A549 (cell line): ENCODE results near the gene TOGARAM2. TPM values are rescaled to one million over a fixed set of nuclear protein-coding genes. Genes with fewer than 3 reads are reported as not detected.

ENCODE experiments used
- ATAC-seq, 2 experiments: fragments of 200-7000 bp in 1 of 2; fragments of >200 bp in 1 of 2; cut with Nextera tagmentation in 1 of 2; cut with Tn5 transposase in 1 of 2; 3 replicates each; pipeline versions ENCODE4 v1.8.0 to v1.9.1; 2018 to 2020; ENCODE audit warnings: mild to moderate bottlenecking in 1 of 2, moderate library complexity in 1 of 2
- CTCF ChIA-PET: fragments of 300-600 bp; sonication (Branson Sonifier 250); formaldehyde crosslinking; extraction: SDS; loops from one replicate; lab custom pipeline; 2021; ENCODE audit warnings: antibody characterized with exemption, inconsistent platforms; lab: Yijun Ruan, JAX
- POLR2A ChIA-PET: fragments of 350-600 bp; formaldehyde crosslinking; extraction: SDS; loops from one replicate; lab custom pipeline; 2021; ENCODE audit warnings: antibody characterized with exemption, inconsistent platforms; lab: Yijun Ruan, JAX
- DNase-seq, 2 experiments: peaks; one replicate each; pipeline versions ENCODE4 v3.0.0 to v3.0.0-alpha.2; 2011 to 2016; ENCODE audit warnings: low read depth in 1 of 2, low spot score in 1 of 2
- FAIRE-seq: peaks from 2 replicates; lab custom pipeline; 2011; peaks lifted over from hg19 to GRCh38; lab: Jason Lieb, UNC
- H3K27ac ChIP-seq, 2 experiments: fragments of >200 bp; sonication (Bioruptor Twin); formaldehyde crosslinking; 3 replicates each; pipeline ENCODE4 v1.5.1; 2016 to 2017
- H3K4me1 ChIP-seq: fragments of >200 bp; sonication (Bioruptor Twin); formaldehyde crosslinking; 3 replicates; pipeline ENCODE4 v1.6.1; 2016
- H3K4me2 ChIP-seq: fragments of >200 bp; sonication (Bioruptor Twin); formaldehyde crosslinking; 3 replicates; pipeline ENCODE4 v1.6.1; 2016
- H3K4me3 ChIP-seq: fragments of >200 bp; sonication (Bioruptor Twin); formaldehyde crosslinking; 3 replicates; pipeline ENCODE4 v1.5.1; 2016
- H3K9me3 ChIP-seq: fragments of >200 bp; sonication (Bioruptor Twin); formaldehyde crosslinking; 3 replicates; pipeline ENCODE4 v1.6.1; 2016
- CEBPB ChIP-seq, 2 experiments: fragments of >200 bp in 1 of 2; sonication (Bioruptor Twin) in 1 of 2; formaldehyde crosslinking in 1 of 2; IDR thresholded peaks; 2 replicates each; pipeline ENCODE4 v1.6.1; 2012 to 2016
- EHMT2 ChIP-seq: fragments of 200-600 bp; sonication (generic); IDR thresholded peaks from 2 replicates; pipeline ENCODE4 v1.6.1; 2016; ENCODE audit warnings: antibody characterized with exemption, low read depth, mild to moderate bottlenecking, moderate library complexity
- FOSL2 ChIP-seq, 2 experiments: fragments of 450-650 bp in 1 of 2; fragments of >200 bp in 1 of 2; sonication (Bioruptor Twin) in 1 of 2; formaldehyde crosslinking; IDR thresholded peaks; 2 replicates each; pipeline versions ENCODE4 v1.5.0 to v1.6.1; 2016 to 2020; ENCODE audit warnings: mild to moderate bottlenecking in 1 of 2, moderate library complexity in 1 of 2
- HEYL ChIP-seq: fragments of 250-450 bp; sonication (Bioruptor Pico); IDR thresholded peaks from 2 replicates; pipeline ENCODE4 v1.8.0; 2021; ENCODE audit warnings: mild to moderate bottlenecking, moderate library complexity
- HOXB13 ChIP-seq: fragments of 250-450 bp; sonication (Bioruptor Pico); IDR thresholded peaks from 2 replicates; pipeline ENCODE4 v1.5.0; 2020; ENCODE audit warnings: low read depth, mild to moderate bottlenecking, moderate library complexity
- JUN ChIP-seq, 2 experiments: fragments of >200 bp; sonication (Bioruptor Twin); formaldehyde crosslinking; IDR thresholded peaks; 2 replicates in 1 of 2; 3 replicates in 1 of 2; pipeline ENCODE4 v1.6.1; 2016 to 2017
- KDM1A ChIP-seq: fragments of 200-600 bp; sonication (generic); IDR thresholded peaks from 2 replicates; pipeline ENCODE4 v1.6.1; 2016; ENCODE audit warnings: low read depth, mild to moderate bottlenecking
- MAZ ChIP-seq: fragments of 150-350 bp; IDR thresholded peaks from 2 replicates; pipeline ENCODE4 v1.6.1; 2014; ENCODE audit warnings: antibody characterized with exemption, low read depth, low read length, borderline replicate concordance
- NFE2L2 ChIP-seq: fragments of 150-350 bp; conservative IDR thresholded peaks from 2 replicates; pipeline ENCODE4 v1.6.1; 2014; ENCODE audit warnings: low read length
- NR3C1 ChIP-seq: fragments of >200 bp; sonication (Bioruptor Twin); formaldehyde crosslinking; IDR thresholded peaks from 3 replicates; pipeline ENCODE4 v1.6.1; 2017
- PHF8 ChIP-seq: fragments of 200-600 bp; sonication (generic); IDR thresholded peaks from 2 replicates; pipeline ENCODE4 v1.6.1; 2016; ENCODE audit warnings: low read depth, mild to moderate bottlenecking, antibody characterized with exemption, moderate library complexity, borderline replicate concordance
- POLR2A ChIP-seq: IDR thresholded peaks from 2 replicates; pipeline ENCODE4 v1.6.1; 2012; ENCODE audit warnings: mild to moderate bottlenecking, low read length
- RNF2 ChIP-seq: fragments of 200-600 bp; sonication (generic); IDR thresholded peaks from 2 replicates; pipeline ENCODE4 v1.6.1; 2016; ENCODE audit warnings: low read depth, mild to moderate bottlenecking, antibody characterized with exemption, moderate library complexity, borderline replicate concordance
- SMC3 ChIP-seq: fragments of >200 bp; sonication (Bioruptor Twin); formaldehyde crosslinking; IDR thresholded peaks from 3 replicates; pipeline ENCODE4 v1.6.1; 2018; ENCODE audit warnings: inconsistent platforms
- TP53 ChIP-seq: fragments of 250-450 bp; sonication (Bioruptor Pico); IDR thresholded peaks from 2 replicates; pipeline ENCODE4 v1.5.0; 2021; ENCODE audit warnings: mild to moderate bottlenecking, moderate library complexity
- ZC3H11A ChIP-seq: fragments of 450-650 bp; IDR thresholded peaks from 2 replicates; pipeline ENCODE4 v1.6.1; 2014; ENCODE audit warnings: antibody characterized with exemption, mild to moderate bottlenecking
- ZFP36 ChIP-seq: fragments of 450-650 bp; IDR thresholded peaks from 2 replicates; pipeline ENCODE4 v1.6.1; 2014; ENCODE audit warnings: borderline replicate concordance; ENCODE audit not compliant: partially characterized antibody
- ZNF302 ChIP-seq: fragments of 250-450 bp; sonication (Bioruptor Pico); IDR thresholded peaks from 2 replicates; pipeline ENCODE4 v1.9.0; 2021; ENCODE audit warnings: inconsistent platforms, mild to moderate bottlenecking, moderate library complexity
- WGBS: methylation state at CpG from one replicate; pipeline ENCODE4 v1.1.6; 2017; ENCODE audit errors: missing lambda C conversion rate; 5-methylcytosine and 5-hydroxymethylcytosine counted together
- polyA plus RNA-seq, 4 experiments: library from polyadenylated mRNA; depleted of rRNA in 3 of 4; stranded (reverse); fragments of >200 nt; fragmentation: RNase III in 1 of 4; extraction: RNeasy Plus Mini Kit Qiagen cat#74134 plus additional on column Dnase treatment in 1 of 4; gene quantifications; 2 replicates in 3 of 4; 3 replicates in 1 of 4; pipeline ENCODE4 v1.2.3, GENCODE V29; 2011 to 2017
- TF ChIP-seq, protein P1 (sequence below): IDR thresholded peaks from 2 replicates; pipeline ENCODE4 v1.6.1; 2012; ENCODE audit warnings: low read depth, borderline replicate concordance
- TF ChIP-seq, protein P2 (sequence below): fragments of >200 bp; sonication (Bioruptor Twin); formaldehyde crosslinking; IDR thresholded peaks from 3 replicates; pipeline ENCODE4 v1.6.1; 2016
- TF ChIP-seq, protein P3 (sequence below): fragments of >200 bp; sonication (Bioruptor Twin); formaldehyde crosslinking; IDR thresholded peaks from 3 replicates; pipeline ENCODE4 v1.5.1; 2016
- TF ChIP-seq, protein P4 (sequence below): fragments of >200 bp; sonication (Bioruptor Twin); formaldehyde crosslinking; IDR thresholded peaks from 2 replicates; pipeline ENCODE4 v1.6.1; 2016
- TF ChIP-seq, protein P5 (sequence below): IDR thresholded peaks from 2 replicates; pipeline ENCODE4 v1.6.1; 2012

Gene TOGARAM2
- polyA plus RNA-seq, 2 of the 4 experiments (the other 2 are of a cell fraction), result 0.14 to 0.35 TPM

DNA sequence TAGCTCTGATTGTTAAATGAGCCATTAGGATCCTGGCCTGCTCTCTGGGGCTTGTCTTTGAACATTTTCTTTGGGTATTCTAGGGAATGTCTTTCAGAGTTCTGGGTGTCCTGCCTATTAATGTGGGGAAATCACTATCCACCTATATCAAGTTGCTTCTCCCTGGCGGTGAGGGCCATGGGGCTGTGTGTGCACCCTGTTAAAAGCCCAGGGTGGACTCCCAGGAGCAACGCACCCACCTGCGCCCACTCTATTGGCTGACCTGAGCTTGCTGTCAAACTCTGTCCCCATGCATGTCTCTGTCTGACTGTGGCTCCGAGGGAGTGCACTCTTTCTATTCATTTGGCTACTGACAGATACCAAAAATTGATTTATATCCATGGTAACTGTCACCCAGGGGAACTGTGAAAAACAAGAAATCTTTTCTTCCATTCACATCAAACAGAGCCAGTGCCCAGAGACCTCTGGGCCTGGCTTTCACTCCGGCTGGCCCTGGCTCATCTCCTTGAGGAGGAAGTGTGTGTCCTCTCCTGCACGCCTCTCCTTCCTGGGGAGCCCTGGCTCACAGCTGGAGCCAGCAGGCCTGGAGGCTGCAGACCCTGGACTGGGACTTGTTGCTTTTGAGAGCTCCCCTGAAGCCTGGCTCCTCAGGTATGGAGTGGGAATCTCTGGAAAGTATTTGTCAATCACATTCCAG lies 10.5 kb upstream of the TOGARAM2 start (continued):
- TF ChIP-seq, protein P1, sequence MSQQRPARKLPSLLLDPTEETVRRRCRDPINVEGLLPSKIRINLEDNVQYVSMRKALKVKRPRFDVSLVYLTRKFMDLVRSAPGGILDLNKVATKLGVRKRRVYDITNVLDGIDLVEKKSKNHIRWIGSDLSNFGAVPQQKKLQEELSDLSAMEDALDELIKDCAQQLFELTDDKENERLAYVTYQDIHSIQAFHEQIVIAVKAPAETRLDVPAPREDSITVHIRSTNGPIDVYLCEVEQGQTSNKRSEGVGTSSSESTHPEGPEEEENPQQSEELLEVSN, result no peak

DNA sequence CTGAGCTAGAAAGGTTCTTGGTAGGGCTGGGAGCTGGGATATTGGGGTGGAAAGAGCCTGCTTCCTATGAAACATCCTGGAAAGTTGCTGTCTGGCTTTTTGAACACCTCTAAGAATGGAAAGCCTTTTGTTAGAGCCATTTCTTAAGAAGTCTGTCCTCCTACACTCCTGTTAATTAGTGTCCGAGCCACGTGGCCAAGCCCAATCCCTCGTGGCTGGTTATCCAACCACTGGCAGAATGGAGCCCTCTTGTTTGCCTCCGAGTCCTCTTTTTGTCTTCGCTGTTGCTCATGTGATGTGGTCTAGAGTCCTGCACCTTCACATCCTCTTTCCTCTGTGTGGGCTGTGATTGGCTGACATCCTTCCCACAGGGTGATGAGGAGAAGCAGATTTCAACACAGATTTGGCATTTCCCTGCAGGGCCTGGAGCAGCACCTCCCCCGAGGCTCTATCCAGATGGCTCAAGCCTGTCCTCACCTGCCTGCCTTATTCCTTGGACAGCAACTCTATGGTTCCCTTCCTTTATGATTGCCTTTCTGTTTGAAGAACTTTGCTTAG lies 8.2 kb upstream of the TOGARAM2 start:
- peaks cover 5% of the 10 kb centered on the region; the same call in 1 of the 3 replicates for H3K9me3 ChIP-seq
- H3K4me1 ChIP-seq, result no peaks in the 10 kb centered on the region
- TF ChIP-seq RNF2, result no peak
- FAIRE-seq (no peak), DNase-seq (no peak), ATAC-seq (0 out of 6 replicates have a peak, but pooled peaks of 1 of the 2 experiments have one; percentile 21)
- POLR2A ChIA-PET, result no interaction called here
- CTCF ChIA-PET, result interaction anchor here (1.0 kb wide), 2 partner anchors 14 to 133 kb away, joined by 3 read pairs; no protein-coding TSS in a partner anchor
- no peak overlapping the region for H3K4me2 ChIP-seq
- WGBS, result 50% methylated on average over 6 of the region's 6 CpGs
- H3K4me3 ChIP-seq, result no peak overlapping the region
- H3K27ac ChIP-seq, result no peak overlapping the region

DNA sequence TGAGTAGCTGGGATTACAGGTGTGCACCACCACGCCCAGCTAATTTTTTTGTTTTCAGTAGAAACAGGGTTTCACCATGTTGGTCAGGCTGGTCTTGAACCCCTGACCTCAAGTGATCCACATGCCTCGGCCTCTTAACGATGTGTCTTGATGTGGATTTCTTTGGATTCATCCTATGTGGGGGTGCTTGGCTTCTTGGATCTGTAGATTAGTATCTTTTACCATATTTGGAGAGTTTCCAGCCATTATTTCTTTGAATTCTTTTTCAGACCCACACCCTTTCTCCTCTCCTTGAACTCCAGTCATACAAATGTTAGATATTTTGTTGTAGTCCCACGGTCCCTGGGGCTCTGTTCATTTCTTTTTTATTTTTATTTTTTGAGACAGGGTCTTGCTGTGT lies 6.8 kb upstream of the TOGARAM2 start:
- no peaks in the 10 kb centered on the region for H3K4me1 ChIP-seq
- H3K4me2 ChIP-seq, result no peak overlapping the region
- 44% methylated on average over 4 of the region's 4 CpGs for WGBS
- TF ChIP-seq ZNF302 (CRISPR knock-in tag), result no peak
- POLR2A ChIA-PET, result no interaction called here
- DNase-seq (no peak), ATAC-seq (no peak), FAIRE-seq (no peak)
- CTCF ChIA-PET, result interaction anchor here (1.0 kb wide), 1 partner anchor 15 kb away, joined by 3 read pairs; no protein-coding TSS in a partner anchor
- H3K4me3 ChIP-seq, result no peak overlapping the region
- H3K9me3 ChIP-seq, result peaks cover 5% of the 10 kb centered on the region; the same call in 1 of the 3 replicates
- H3K27ac ChIP-seq, result no peak overlapping the region

DNA sequence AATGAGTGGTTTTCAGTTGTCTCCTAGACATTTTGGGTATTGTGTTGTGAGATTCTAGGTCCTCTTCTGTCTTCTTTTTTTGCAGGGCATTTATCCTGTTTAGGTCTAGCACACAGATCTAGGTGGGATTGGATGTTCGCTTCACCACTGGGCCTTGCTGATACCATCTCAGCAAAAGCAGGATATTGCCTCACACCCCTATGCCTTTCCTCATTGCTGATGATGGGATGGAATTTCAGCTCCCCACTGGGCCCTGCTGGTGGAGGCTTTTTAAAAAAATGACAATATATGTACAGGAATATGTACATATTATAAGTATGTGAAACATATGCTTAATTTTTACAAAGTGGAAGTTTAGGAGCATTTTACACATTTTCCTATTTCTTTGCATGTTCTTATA lies 5.4 kb upstream of the TOGARAM2 start:
- no peak overlapping the region for H3K4me3 ChIP-seq
- no peak for TF ChIP-seq SMC3
- TF ChIP-seq POLR2A, result no peak
- no peak for TF ChIP-seq ZC3H11A
- TF ChIP-seq, protein P2, sequence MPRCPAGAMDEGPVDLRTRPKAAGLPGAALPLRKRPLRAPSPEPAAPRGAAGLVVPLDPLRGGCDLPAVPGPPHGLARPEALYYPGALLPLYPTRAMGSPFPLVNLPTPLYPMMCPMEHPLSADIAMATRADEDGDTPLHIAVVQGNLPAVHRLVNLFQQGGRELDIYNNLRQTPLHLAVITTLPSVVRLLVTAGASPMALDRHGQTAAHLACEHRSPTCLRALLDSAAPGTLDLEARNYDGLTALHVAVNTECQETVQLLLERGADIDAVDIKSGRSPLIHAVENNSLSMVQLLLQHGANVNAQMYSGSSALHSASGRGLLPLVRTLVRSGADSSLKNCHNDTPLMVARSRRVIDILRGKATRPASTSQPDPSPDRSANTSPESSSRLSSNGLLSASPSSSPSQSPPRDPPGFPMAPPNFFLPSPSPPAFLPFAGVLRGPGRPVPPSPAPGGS, result no peak
- TF ChIP-seq, protein P3, sequence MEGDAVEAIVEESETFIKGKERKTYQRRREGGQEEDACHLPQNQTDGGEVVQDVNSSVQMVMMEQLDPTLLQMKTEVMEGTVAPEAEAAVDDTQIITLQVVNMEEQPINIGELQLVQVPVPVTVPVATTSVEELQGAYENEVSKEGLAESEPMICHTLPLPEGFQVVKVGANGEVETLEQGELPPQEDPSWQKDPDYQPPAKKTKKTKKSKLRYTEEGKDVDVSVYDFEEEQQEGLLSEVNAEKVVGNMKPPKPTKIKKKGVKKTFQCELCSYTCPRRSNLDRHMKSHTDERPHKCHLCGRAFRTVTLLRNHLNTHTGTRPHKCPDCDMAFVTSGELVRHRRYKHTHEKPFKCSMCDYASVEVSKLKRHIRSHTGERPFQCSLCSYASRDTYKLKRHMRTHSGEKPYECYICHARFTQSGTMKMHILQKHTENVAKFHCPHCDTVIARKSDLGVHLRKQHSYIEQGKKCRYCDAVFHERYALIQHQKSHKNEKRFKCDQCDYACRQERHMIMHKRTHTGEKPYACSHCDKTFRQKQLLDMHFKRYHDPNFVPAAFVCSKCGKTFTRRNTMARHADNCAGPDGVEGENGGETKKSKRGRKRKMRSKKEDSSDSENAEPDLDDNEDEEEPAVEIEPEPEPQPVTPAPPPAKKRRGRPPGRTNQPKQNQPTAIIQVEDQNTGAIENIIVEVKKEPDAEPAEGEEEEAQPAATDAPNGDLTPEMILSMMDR, result no peak
- FAIRE-seq (no peak), DNase-seq (no peak), ATAC-seq (no peak)
- ChIA-PET CTCF (no interaction called here), POLR2A (no interaction called here)
- H3K27ac ChIP-seq, result no peak overlapping the region
- 88% methylated on average over 1 of the region's 1 CpG for WGBS
- H3K9me3 ChIP-seq, result peaks cover 5% of the 10 kb centered on the region; the same call in 1 of the 3 replicates
- no peaks in the 10 kb centered on the region for H3K4me1 ChIP-seq
- H3K4me2 ChIP-seq, result no peak overlapping the region

DNA sequence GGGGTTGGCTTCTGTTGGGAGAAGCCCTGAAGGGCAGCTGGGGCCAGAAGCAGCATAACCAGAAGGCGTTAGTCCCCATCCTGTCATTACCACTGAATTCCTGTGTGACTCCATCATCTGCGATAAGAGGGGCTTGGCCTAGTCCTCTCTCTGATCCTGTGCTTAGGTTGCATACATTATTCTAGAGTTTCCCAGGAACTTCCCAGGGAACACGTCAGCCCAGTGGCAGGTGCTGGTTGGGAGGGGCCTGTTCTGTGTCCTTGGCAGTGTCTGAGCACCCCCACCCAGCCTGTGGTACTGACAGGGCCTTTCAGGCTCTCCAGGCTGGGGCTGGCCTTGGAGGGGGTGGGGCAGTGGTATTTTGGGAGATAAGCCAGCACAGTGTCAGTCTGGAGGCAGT lies 4.5 kb upstream of the TOGARAM2 start:
- 84% methylated on average over 3 of the region's 3 CpGs for WGBS
- Histone ChIP-seq H3K27ac (no peak overlapping the region), H3K9me3 (peaks cover 5% of the 10 kb centered on the region; the same call in 1 of the 3 replicates), H3K4me1 (no peaks in the 10 kb centered on the region), H3K4me2 (no peak overlapping the region), H3K4me3 (no peak overlapping the region)
- ChIA-PET CTCF (no interaction called here), POLR2A (no interaction called here)
- DNase-seq, result no peak
- FAIRE-seq, result no peak
- no peak for ATAC-seq
- TF ChIP-seq FOSL2 (IDR thresholded peaks at IDR 0.05) (no peak), FOSL2 (CRISPR knock-in tag; IDR thresholded peaks at IDR 0.05) (no peak), HOXB13 (no peak), JUN (IDR thresholded peaks at IDR 0.05) (no peak), ZFP36 (no peak), HEYL (no peak), MAZ (no peak), KDM1A (no peak), TP53 (CRISPR knock-in tag) (no peak), NR3C1 (no peak), CEBPB (IDR thresholded peaks at IDR 0.05) (no peak), EHMT2 (no peak), PHF8 (no peak), NFE2L2 (no peak)
- TF ChIP-seq, protein P4, sequence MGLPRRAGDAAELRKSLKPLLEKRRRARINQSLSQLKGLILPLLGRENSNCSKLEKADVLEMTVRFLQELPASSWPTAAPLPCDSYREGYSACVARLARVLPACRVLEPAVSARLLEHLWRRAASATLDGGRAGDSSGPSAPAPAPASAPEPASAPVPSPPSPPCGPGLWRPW, result no peak
- TF ChIP-seq, protein P5, sequence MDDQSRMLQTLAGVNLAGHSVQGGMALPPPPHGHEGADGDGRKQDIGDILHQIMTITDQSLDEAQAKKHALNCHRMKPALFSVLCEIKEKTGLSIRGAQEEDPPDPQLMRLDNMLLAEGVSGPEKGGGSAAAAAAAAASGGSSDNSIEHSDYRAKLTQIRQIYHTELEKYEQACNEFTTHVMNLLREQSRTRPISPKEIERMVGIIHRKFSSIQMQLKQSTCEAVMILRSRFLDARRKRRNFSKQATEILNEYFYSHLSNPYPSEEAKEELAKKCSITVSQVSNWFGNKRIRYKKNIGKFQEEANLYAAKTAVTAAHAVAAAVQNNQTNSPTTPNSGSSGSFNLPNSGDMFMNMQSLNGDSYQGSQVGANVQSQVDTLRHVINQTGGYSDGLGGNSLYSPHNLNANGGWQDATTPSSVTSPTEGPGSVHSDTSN, result no peak
